HEK293 (cell line): ENCODE data around the gene NHS.

ENCODE experiments used
- AEBP2 ChIP-seq: fragments of 450-650 bp; formaldehyde crosslinking; IDR thresholded peaks from 2 replicates; pipeline ENCODE4 v1.5.1; 2016; ENCODE audit warnings: missing biosample characterization, missing genetic modification characterization, borderline replicate concordance
- ATF2 ChIP-seq: fragments of 450-650 bp; formaldehyde crosslinking; IDR thresholded peaks from 2 replicates; pipeline ENCODE4 v1.5.1; 2016; ENCODE audit warnings: missing biosample characterization, missing genetic modification characterization, low read depth
- CTCF ChIP-seq: fragments of 450-650 bp; formaldehyde crosslinking; IDR thresholded peaks from 2 replicates; pipeline ENCODE4 v1.5.1; 2016; ENCODE audit warnings: missing biosample characterization, missing genetic modification characterization
- MZF1 ChIP-seq: fragments of 450-650 bp; formaldehyde crosslinking; IDR thresholded peaks from 2 replicates; pipeline ENCODE4 v1.5.1; 2017; ENCODE audit warnings: missing biosample characterization, missing genetic modification characterization, borderline replicate concordance
- SCRT1 ChIP-seq: fragments of 450-650 bp; formaldehyde crosslinking; IDR thresholded peaks from 2 replicates; pipeline ENCODE4 v1.5.1; 2016; ENCODE audit warnings: missing biosample characterization, missing genetic modification characterization, borderline replicate concordance
- ZBTB1 ChIP-seq: fragments of 450-650 bp; formaldehyde crosslinking; IDR thresholded peaks from 2 replicates; pipeline ENCODE4 v1.5.1; 2016; ENCODE audit warnings: missing biosample characterization, missing genetic modification characterization
- ZNF280D ChIP-seq: fragments of 450-650 bp; formaldehyde crosslinking; IDR thresholded peaks from 2 replicates; pipeline ENCODE4 v1.5.1; 2016; ENCODE audit warnings: missing biosample characterization, missing genetic modification characterization
- ZNF311 ChIP-seq: fragments of 450-650 bp; formaldehyde crosslinking; IDR thresholded peaks from 2 replicates; pipeline ENCODE4 v1.5.1; 2017; ENCODE audit warnings: missing biosample characterization, missing genetic modification characterization, borderline replicate concordance
- ZNF394 ChIP-seq: fragments of 450-650 bp; formaldehyde crosslinking; IDR thresholded peaks from 2 replicates; pipeline ENCODE4 v1.5.1; 2016; ENCODE audit warnings: missing biosample characterization, missing genetic modification characterization, mild to moderate bottlenecking, moderate library complexity, borderline replicate concordance
- ZNF600 ChIP-seq: fragments of 450-650 bp; formaldehyde crosslinking; IDR thresholded peaks from 2 replicates; pipeline ENCODE4 v1.5.1; 2016; ENCODE audit warnings: missing biosample characterization, missing genetic modification characterization
- ZNF660 ChIP-seq: fragments of 450-650 bp; IDR thresholded peaks from 2 replicates; pipeline ENCODE4 v1.5.1; 2018; ENCODE audit warnings: missing biosample characterization, mild to moderate bottlenecking, missing genetic modification characterization
- ZNF837 ChIP-seq: fragments of 450-650 bp; formaldehyde crosslinking; IDR thresholded peaks from 2 replicates; pipeline ENCODE4 v1.5.1; 2016; ENCODE audit warnings: missing biosample characterization, missing genetic modification characterization
- ZSCAN16 ChIP-seq: fragments of 450-650 bp; formaldehyde crosslinking; IDR thresholded peaks from 2 replicates; pipeline ENCODE4 v1.5.1; 2016; ENCODE audit warnings: missing biosample characterization, missing genetic modification characterization
- ZSCAN5A ChIP-seq: fragments of 450-650 bp; formaldehyde crosslinking; IDR thresholded peaks from 2 replicates; pipeline ENCODE4 v1.5.1; 2016; ENCODE audit warnings: missing biosample characterization, missing genetic modification characterization

GRCh38 chrX:17527135-17527701, 152.2 kb downstream of the NHS start:
- TF ChIP-seq MZF1 (tag by site-specific recombination) (no peak), ZNF837 (tag by site-specific recombination) (no peak), SCRT1 (tag by site-specific recombination) (no peak), ZNF600 (no peak), ZNF394 (no peak), ZSCAN5A (tag by site-specific recombination) (no peak), ZBTB1 (tag by site-specific recombination) (no peak), CTCF (tag by site-specific recombination) (no peak), AEBP2 (no peak), ZNF280D (tag by site-specific recombination) (no peak), ATF2 (tag by site-specific recombination) (no peak), ZNF660 (tag by site-specific recombination) (no peak), ZNF311 (tag by site-specific recombination) (no peak), ZSCAN16 (no peak)
